Activated gamma-delta T cell (primary cell): ENCODE results near the gene ZGPAT.

Experiments used
- DNase-seq: peaks from one replicate; lab custom pipeline; 2025; lab: John Stamatoyannopoulos, UW

ZGPAT gene

GRCh38 chr20:63692436-63693082, 15.3 kb upstream of the ZGPAT start:
- no peak for DNase-seq

- no peak for DNase-seq
These were observed 14.6 kb upstream of the ZGPAT start for GRCh38 chr20:63693083-63693732.

GRCh38 chr20:63693733-63694583, 13.9 kb upstream of the ZGPAT start:
- no peak for DNase-seq

- DNase-seq: no peak
These were observed 13.0 kb upstream of the ZGPAT start for GRCh38 chr20:63694584-63695423.

- DNase-seq: no peak
These were observed 12.2 kb upstream of the ZGPAT start for GRCh38 chr20:63695424-63696305.

GRCh38 chr20:63696306-63696627, 11.6 kb upstream of the ZGPAT start:
- no peak for DNase-seq

GRCh38 chr20:63696628-63697356, 11.0 kb upstream of the ZGPAT start, which contains the start of gene TNFRSF6B:
TNFRSF6B (plus strand) TSS chr20:63696652; CDS start chr20:63696768, 116 bp downstream.
- no peak for DNase-seq

- DNase-seq: no peak
These were observed 10.4 kb upstream of the ZGPAT start for GRCh38 chr20:63697357-63697867.

GRCh38 chr20:63697868-63698545, 9.8 kb upstream of the ZGPAT start:
- DNase-seq: no peak

GRCh38 chr20:63698739-63699465, 8.9 kb upstream of the ZGPAT start:
- no peak for DNase-seq

GRCh38 chr20:63699466-63700198, 8.2 kb upstream of the ZGPAT start:
- DNase-seq: no peak

GRCh38 chr20:63700199-63701050, 7.4 kb upstream of the ZGPAT start:
- no peak for DNase-seq

- DNase-seq: no peak
These were observed 6.8 kb upstream of the ZGPAT start for GRCh38 chr20:63701051-63701328.

GRCh38 chr20:63701329-63702035, 6.4 kb upstream of the ZGPAT start:
- DNase-seq: no peak

GRCh38 chr20:63702036-63702665, 5.7 kb upstream of the ZGPAT start:
- DNase-seq: no peak

GRCh38 chr20:63702751-63703470, 4.9 kb upstream of the ZGPAT start:
- DNase-seq: no peak
